Neuronal stem cell (in vitro differentiated cells): Measurements from ENCODE around the gene RIPK3.

Experiments used
- DNase-seq: peaks from one replicate; pipeline ENCODE4 v3.0.0-alpha.2; 2013; ENCODE audit warnings: low spot score
- H2AFZ ChIP-seq: one replicate; pipeline ENCODE4 v1.6.1; 2013; ENCODE audit warnings: mild to moderate bottlenecking, low read length, inconsistent platforms
- H2AK5ac ChIP-seq: 2 replicates; pipeline ENCODE4 v1.6.1; 2013; ENCODE audit warnings: low read depth, mild to moderate bottlenecking, inconsistent platforms, low read length, moderate library complexity, mixed read lengths
- H2BK120ac ChIP-seq: 2 replicates; pipeline ENCODE4 v1.6.1; 2013; ENCODE audit warnings: low read depth, mild to moderate bottlenecking, inconsistent platforms, low read length, moderate library complexity, mixed read lengths
- H2BK12ac ChIP-seq: one replicate; pipeline ENCODE4 v1.6.1; 2013; ENCODE audit warnings: low read length, inconsistent platforms
- H2BK15ac ChIP-seq: 2 replicates; pipeline ENCODE4 v1.6.1; 2013; ENCODE audit warnings: mild to moderate bottlenecking, low read length, inconsistent platforms, mixed read lengths
- H2BK5ac ChIP-seq: one replicate; pipeline ENCODE4 v1.6.1; 2013; ENCODE audit warnings: inconsistent platforms, mild to moderate bottlenecking, low read length, moderate library complexity
- H3K14ac ChIP-seq: one replicate; pipeline ENCODE4 v1.6.1; 2013; ENCODE audit warnings: low read length, inconsistent platforms
- H3K18ac ChIP-seq: 2 replicates; pipeline ENCODE4 v1.6.1; 2013; ENCODE audit warnings: low read length, inconsistent platforms
- H3K23ac ChIP-seq: 2 replicates; pipeline ENCODE4 v1.6.1; 2013; ENCODE audit warnings: low read depth, mild to moderate bottlenecking, mixed read lengths, low read length, inconsistent platforms; ENCODE audit not compliant: poor library complexity
- H3K27ac ChIP-seq: replicated peaks from 3 replicates; pipeline ENCODE4 v1.5.1; 2013; ENCODE audit warnings: low read length, inconsistent platforms
- H3K27me3 ChIP-seq, 3 experiments: 2 replicates each; pipeline ENCODE4 v1.6.1; 2013; ENCODE audit warnings: low read length in 3 of 3, mild to moderate bottlenecking in 2 of 3, inconsistent platforms in 1 of 3, low read depth in 1 of 3, mixed read lengths in 1 of 3, moderate library complexity in 1 of 3; ENCODE audit not compliant: control insufficient read depth in 3 of 3, insufficient read depth in 3 of 3
- H3K36me3 ChIP-seq, 2 donors: replicated peaks in 1 of 2; 2 replicates each; pipeline ENCODE4 v1.6.1; 2013; ENCODE audit warnings: low read length in 2 of 2; ENCODE audit not compliant: control insufficient read depth in 2 of 2, insufficient read depth in 2 of 2
- H3K4ac ChIP-seq: 2 replicates; pipeline ENCODE4 v1.6.1; 2013; ENCODE audit warnings: inconsistent platforms, mild to moderate bottlenecking, low read length, moderate library complexity
- H3K4me1 ChIP-seq, 2 donors: 1 replicate in 1 of 2; 2 replicates in 1 of 2; pipeline ENCODE4 v1.6.1; 2013; ENCODE audit warnings: low read length in 2 of 2, low read depth in 1 of 2; ENCODE audit not compliant: control insufficient read depth in 2 of 2, insufficient read depth in 1 of 2
- H3K4me2 ChIP-seq: one replicate; pipeline ENCODE4 v1.6.1; 2013; ENCODE audit warnings: mild to moderate bottlenecking, low read length, inconsistent platforms; ENCODE audit not compliant: insufficient read depth, poor library complexity, severe bottlenecking
- H3K4me3 ChIP-seq, 2 donors: 2 replicates each; pipeline ENCODE4 v1.5.1; 2013; ENCODE audit warnings: low read length in 2 of 2, mild to moderate bottlenecking in 2 of 2, inconsistent platforms in 1 of 2, moderate library complexity in 1 of 2
- H3K79me1 ChIP-seq: one replicate; pipeline ENCODE4 v1.6.1; 2013; ENCODE audit warnings: low read depth, mild to moderate bottlenecking, inconsistent platforms, low read length, moderate library complexity
- H3K9ac ChIP-seq: one replicate; pipeline ENCODE4 v1.6.1; 2013; ENCODE audit warnings: mild to moderate bottlenecking, low read depth, low read length, inconsistent platforms; ENCODE audit not compliant: poor library complexity
- H3K9me3 ChIP-seq, 2 donors: replicated peaks in 1 of 2; 2 replicates each; pipeline versions ENCODE3 to v1.6.1; 2013; ENCODE audit warnings: low read length in 2 of 2, mild to moderate bottlenecking in 2 of 2, inconsistent platforms in 1 of 2, low read depth in 1 of 2, mixed read lengths in 1 of 2, moderate library complexity in 1 of 2; ENCODE audit not compliant: control insufficient read depth in 2 of 2, insufficient read depth in 1 of 2
- H4K8ac ChIP-seq: one replicate; pipeline ENCODE4 v1.6.1; 2013; ENCODE audit warnings: low read depth, mild to moderate bottlenecking, inconsistent platforms, low read length, moderate library complexity
- H4K91ac ChIP-seq: one replicate; pipeline ENCODE4 v1.6.1; 2013; ENCODE audit warnings: low read length, low read depth, mild to moderate bottlenecking, inconsistent platforms; ENCODE audit not compliant: poor library complexity
- WGBS, 2 donors: extraction: QIAGEN DNeasy Blood & Tissue Kit; methylation state at CpG; one replicate each; pipeline ENCODE4 v1.1.7; 2013; ENCODE audit warnings: missing lambda C conversion rate in 2 of 2, mixed read lengths in 1 of 2; ENCODE audit not compliant: insufficient read length in 2 of 2, insufficient replicate concordance in 1 of 2; ENCODE audit errors: extremely low coverage in 2 of 2; 5-methylcytosine and 5-hydroxymethylcytosine counted together

Gene RIPK3

GRCh38 chr14:24361326-24361725 is 21.5 kb upstream of the RIPK3 start:
- no peaks in the 10 kb centered on the region for H3K36me3 ChIP-seq
- H4K91ac ChIP-seq: no peak overlapping the region
- H3K4me1 ChIP-seq: peaks cover 2 to 6% of the 10 kb centered on the region in 2 donors
- H2BK12ac ChIP-seq: no peak overlapping the region
- no peaks in the 10 kb centered on the region for H3K79me1 ChIP-seq
- H3K14ac ChIP-seq: no peak overlapping the region
- WGBS, 2 donors: no CpG with 5 or more reads among the region's 2 CpGs
- no peak overlapping the region for H4K8ac ChIP-seq
- no peaks in the 10 kb centered on the region for H3K9me3 ChIP-seq
- no peak overlapping the region for H3K18ac ChIP-seq
- H2BK120ac ChIP-seq: no peak overlapping the region
- no peak overlapping the region for H2BK5ac ChIP-seq
- no peak overlapping the region for H3K9ac ChIP-seq
- peaks cover 0 to 32% (median 2%) of the 10 kb centered on the region in 3 experiments for H3K27me3 ChIP-seq
- DNase-seq: no peak
- no peak overlapping the region for H3K4ac ChIP-seq
- no peak overlapping the region for H3K27ac ChIP-seq
- no peak overlapping the region for H3K4me2 ChIP-seq
- no peak overlapping the region for H2BK15ac ChIP-seq
- H3K23ac ChIP-seq: no peak overlapping the region
- H2AFZ ChIP-seq: no peak overlapping the region
- no peak overlapping the region for H3K4me3 ChIP-seq
- no peak overlapping the region for H2AK5ac ChIP-seq

- no peak overlapping the region for H2AFZ ChIP-seq
- H3K4me3 ChIP-seq: no peak overlapping the region
- no peak overlapping the region for H3K14ac ChIP-seq
- DNase-seq: no peak
- no peak overlapping the region for H2AK5ac ChIP-seq
- no peak overlapping the region for H2BK12ac ChIP-seq
- no peaks in the 10 kb centered on the region for H3K4me1 ChIP-seq
- no peak overlapping the region for H4K91ac ChIP-seq
- H3K4ac ChIP-seq: no peak overlapping the region
- no peaks in the 10 kb centered on the region for H3K79me1 ChIP-seq
- H4K8ac ChIP-seq: no peak overlapping the region
- no peak overlapping the region for H2BK15ac ChIP-seq
- no peak overlapping the region for H3K18ac ChIP-seq
- no peaks in the 10 kb centered on the region for H3K36me3 ChIP-seq
- no CpG with 5 or more reads among the region's 3 CpGs for WGBS, 2 donors
- H3K9me3 ChIP-seq: no peaks in the 10 kb centered on the region
- no peak overlapping the region for H3K27ac ChIP-seq
- no peak overlapping the region for H3K23ac ChIP-seq
- no peak overlapping the region for H3K4me2 ChIP-seq
- H3K9ac ChIP-seq: no peak overlapping the region
- peaks cover 0 to 32% (median 2%) of the 10 kb centered on the region in 3 experiments for H3K27me3 ChIP-seq
- H2BK5ac ChIP-seq: no peak overlapping the region
- H2BK120ac ChIP-seq: no peak overlapping the region
These were observed 20.5 kb upstream of the RIPK3 start for GRCh38 chr14:24360281-24360680.

GRCh38 chr14:24356208-24356607 is 16.4 kb upstream of the RIPK3 start:
- H2BK15ac ChIP-seq: no peak overlapping the region
- H3K4me1 ChIP-seq: no peaks in the 10 kb centered on the region
- H2AK5ac ChIP-seq: no peak overlapping the region
- no peaks in the 10 kb centered on the region for H3K9me3 ChIP-seq
- H3K4ac ChIP-seq: no peak overlapping the region
- H3K9ac ChIP-seq: no peak overlapping the region
- no peak overlapping the region for H2AFZ ChIP-seq
- no peak overlapping the region for H3K4me3 ChIP-seq
- H3K4me2 ChIP-seq: no peak overlapping the region
- H3K36me3 ChIP-seq: no peaks in the 10 kb centered on the region
- no peak overlapping the region for H3K27ac ChIP-seq
- no peak for DNase-seq
- H3K79me1 ChIP-seq: no peaks in the 10 kb centered on the region
- H4K8ac ChIP-seq: no peak overlapping the region
- H2BK5ac ChIP-seq: no peak overlapping the region
- WGBS, 2 donors: no CpG with 5 or more reads among the region's 4 CpGs
- no peak overlapping the region for H4K91ac ChIP-seq
- H3K27me3 ChIP-seq: peaks cover 0 to 43% (median 9%) of the 10 kb centered on the region in 3 experiments
- no peak overlapping the region for H2BK12ac ChIP-seq
- H2BK120ac ChIP-seq: no peak overlapping the region
- no peak overlapping the region for H3K23ac ChIP-seq
- H3K18ac ChIP-seq: no peak overlapping the region
- H3K14ac ChIP-seq: no peak overlapping the region

- no peaks in the 10 kb centered on the region for H3K36me3 ChIP-seq
- DNase-seq: no peak
- H4K8ac ChIP-seq: no peak overlapping the region
- no peak overlapping the region for H3K4ac ChIP-seq
- no peak overlapping the region for H2BK5ac ChIP-seq
- H3K4me3 ChIP-seq: no peak overlapping the region
- H3K27ac ChIP-seq: no peak overlapping the region
- H3K18ac ChIP-seq: no peak overlapping the region
- no peaks in the 10 kb centered on the region for H3K9me3 ChIP-seq
- H2AFZ ChIP-seq: no peak overlapping the region
- no peak overlapping the region for H4K91ac ChIP-seq
- H3K4me1 ChIP-seq: no peaks in the 10 kb centered on the region
- no peak overlapping the region for H3K14ac ChIP-seq
- H3K23ac ChIP-seq: no peak overlapping the region
- H3K79me1 ChIP-seq: no peaks in the 10 kb centered on the region
- no peak overlapping the region for H3K9ac ChIP-seq
- no peak overlapping the region for H2BK15ac ChIP-seq
- WGBS, 2 donors: no CpG with 5 or more reads among the region's 7 CpGs
- H3K27me3 ChIP-seq: peaks cover 0 to 44% (median 11%) of the 10 kb centered on the region in 3 experiments
- H3K4me2 ChIP-seq: no peak overlapping the region
- no peak overlapping the region for H2BK120ac ChIP-seq
- H2BK12ac ChIP-seq: no peak overlapping the region
- H2AK5ac ChIP-seq: no peak overlapping the region
These were observed 15.2 kb upstream of the RIPK3 start for GRCh38 chr14:24355009-24355408.
